Natural killer cell (primary cell): ENCODE data around the gene SLC41A3. TPM values are rescaled to one million over a fixed set of nuclear protein-coding genes. Genes with fewer than 3 reads are reported as not detected.

Experiments
- ATAC-seq, 3 donors: fragments of 150-1000 bp in 2 of 3; fragments of 200-7000 bp in 1 of 3; cut with Tn5 transposase; 1 replicate in 1 of 3; 2 replicates in 2 of 3; pipeline ENCODE4 v1.10.0; 2021; ENCODE audit warnings: mild to moderate bottlenecking in 2 of 3, moderate library complexity in 2 of 3
- DNase-seq, 2 donors: peaks; one replicate each; pipeline versions ENCODE4 v3.0.0 to v3.0.0-alpha.2; 2013 to 2021; ENCODE audit warnings: mixed read lengths in 1 of 2
- H3K27ac ChIP-seq: one replicate; pipeline ENCODE4 v1.5.1; 2013; ENCODE audit warnings: mild to moderate bottlenecking, low read length
- H3K27me3 ChIP-seq: one replicate; pipeline ENCODE4 v1.6.1; 2013; ENCODE audit warnings: low read length; ENCODE audit not compliant: control insufficient read depth, insufficient read depth
- H3K36me3 ChIP-seq: one replicate; pipeline ENCODE4 v1.6.1; 2013; ENCODE audit warnings: low read length; ENCODE audit not compliant: control insufficient read depth, insufficient read depth
- H3K4me1 ChIP-seq: one replicate; pipeline ENCODE4 v1.6.1; 2013; ENCODE audit warnings: low read length; ENCODE audit not compliant: control insufficient read depth, insufficient read depth
- H3K4me3 ChIP-seq: one replicate; pipeline ENCODE4 v1.5.1; 2013; ENCODE audit warnings: low read length
- H3K9me3 ChIP-seq: one replicate; pipeline ENCODE4 v1.6.1; 2013; ENCODE audit warnings: low read length; ENCODE audit not compliant: control insufficient read depth, insufficient read depth
- H3K27ac Mint-ChIP-seq, 2 donors: one replicate each; pipeline ENCODE4 v1.8.0; 2022; ENCODE audit warnings: mild to moderate bottlenecking in 2 of 2, mixed read lengths in 2 of 2, moderate library complexity in 1 of 2
- H3K27me3 Mint-ChIP-seq, 2 donors: one replicate each; pipeline ENCODE4 v1.8.0; 2022; ENCODE audit warnings: low read depth in 2 of 2, mixed read lengths in 2 of 2
- H3K36me3 Mint-ChIP-seq: one replicate; pipeline ENCODE4 v1.8.0; 2022; ENCODE audit warnings: mixed read lengths
- H3K4me1 Mint-ChIP-seq, 2 donors: one replicate each; pipeline ENCODE4 v1.8.0; 2022; ENCODE audit warnings: mixed read lengths in 2 of 2
- H3K4me3 Mint-ChIP-seq: one replicate; pipeline ENCODE4 v1.8.0; 2022; ENCODE audit warnings: mild to moderate bottlenecking, moderate library complexity, mixed read lengths
- H3K9me3 Mint-ChIP-seq, 2 donors: one replicate each; pipeline ENCODE4 v1.8.0; 2022; ENCODE audit warnings: mixed read lengths in 2 of 2
- CTCF ChIP-seq: fragments of 200-600 bp; IDR thresholded peaks from one replicate; pipeline ENCODE4 v1.8.0; 2022; ENCODE audit warnings: antibody characterized with exemption
- WGBS: methylation state at CpG from one replicate; pipeline ENCODE4 v1.1.7; 2013; ENCODE audit warnings: missing lambda C conversion rate; ENCODE audit not compliant: insufficient coverage; 5-methylcytosine and 5-hydroxymethylcytosine counted together
- intact Hi-C: fragments of 100-400 bp; cut with micrococcal nuclease; formaldehyde crosslinking; loops from one replicate; pipeline ENCODE4 v1.14.2; 2022
- total RNA-seq, 4 donors: library from RNA; stranded (reverse); fragments of 120-200 nt in 1 of 4; gene quantifications; one replicate each; pipeline versions ENCODE4 v1.2.3 to v1.2.4, GENCODE V29; 2013 to 2022

SLC41A3 gene
- total RNA-seq, 3 donors from 2014 or later (not counting 1 experiment from before 2014, with no cell fraction given), result 24.2 to 29.6 (median 27.1) TPM

GRCh38 chr3:126112531-126113237 lies 28.8 kb upstream of the SLC41A3 start:
- H3K4me1 ChIP-seq, result no peaks in the 10 kb centered on the region
- 84% methylated on average over 12 of the region's 13 CpGs for WGBS
- no peaks in the 10 kb centered on the region for H3K36me3 ChIP-seq
- intact Hi-C loops, result no loop called here
- Mint-ChIP-seq H3K4me3 (no peak overlapping the region), H3K27ac (no peak overlapping the region), H3K27me3 (no peaks in the 10 kb centered on the region), H3K9me3 (no peaks in the 10 kb centered on the region), H3K36me3 (no peaks in the 10 kb centered on the region), H3K4me1 (no peaks in the 10 kb centered on the region)
- no peak for ATAC-seq
- H3K27me3 ChIP-seq, result no peaks in the 10 kb centered on the region
- TF ChIP-seq CTCF, result no peak
- no peak overlapping the region for H3K27ac ChIP-seq
- no peaks in the 10 kb centered on the region for H3K9me3 ChIP-seq
- no peak overlapping the region for H3K4me3 ChIP-seq
- DNase-seq, result peak in 1 of 2 donors; percentile 7

GRCh38 chr3:126111566-126112475 lies 27.9 kb upstream of the SLC41A3 start:
- no peak overlapping the region for H3K27ac ChIP-seq
- peak in 1 of 2 donors; percentile 7 for DNase-seq
- H3K4me3 ChIP-seq, result no peak overlapping the region
- intact Hi-C loops, result no loop called here
- H3K27me3 ChIP-seq, result no peaks in the 10 kb centered on the region
- no peaks in the 10 kb centered on the region for H3K4me1 ChIP-seq
- H3K4me3 Mint-ChIP-seq, result no peak overlapping the region
- no peaks in the 10 kb centered on the region for H3K9me3 ChIP-seq
- ATAC-seq, result no peak
- no peaks in the 10 kb centered on the region for H3K9me3 Mint-ChIP-seq
- no peak for TF ChIP-seq CTCF
- H3K27me3 Mint-ChIP-seq, result no peaks in the 10 kb centered on the region
- H3K36me3 ChIP-seq, result no peaks in the 10 kb centered on the region
- H3K36me3 Mint-ChIP-seq, result no peaks in the 10 kb centered on the region
- no peak overlapping the region for H3K27ac Mint-ChIP-seq
- no peaks in the 10 kb centered on the region for H3K4me1 Mint-ChIP-seq
- WGBS, result 86% methylated on average over 18 of the region's 18 CpGs

GRCh38 chr3:126111126-126111551 lies 27.2 kb upstream of the SLC41A3 start:
- Histone ChIP-seq H3K4me3 (no peak overlapping the region), H3K27me3 (no peaks in the 10 kb centered on the region), H3K27ac (no peak overlapping the region), H3K9me3 (no peaks in the 10 kb centered on the region), H3K36me3 (no peaks in the 10 kb centered on the region), H3K4me1 (no peaks in the 10 kb centered on the region)
- Mint-ChIP-seq H3K27ac (no peak overlapping the region), H3K36me3 (no peaks in the 10 kb centered on the region), H3K27me3 (no peaks in the 10 kb centered on the region), H3K4me3 (no peak overlapping the region), H3K9me3 (no peaks in the 10 kb centered on the region), H3K4me1 (no peaks in the 10 kb centered on the region)
- peak in 1 of 2 donors; percentile 11 for DNase-seq
- TF ChIP-seq CTCF, result no peak
- intact Hi-C loops, result no loop called here
- no peak for ATAC-seq
- 87% methylated on average over 10 of the region's 10 CpGs for WGBS
